ENCODE results near the gene MT1A.

DNA sequence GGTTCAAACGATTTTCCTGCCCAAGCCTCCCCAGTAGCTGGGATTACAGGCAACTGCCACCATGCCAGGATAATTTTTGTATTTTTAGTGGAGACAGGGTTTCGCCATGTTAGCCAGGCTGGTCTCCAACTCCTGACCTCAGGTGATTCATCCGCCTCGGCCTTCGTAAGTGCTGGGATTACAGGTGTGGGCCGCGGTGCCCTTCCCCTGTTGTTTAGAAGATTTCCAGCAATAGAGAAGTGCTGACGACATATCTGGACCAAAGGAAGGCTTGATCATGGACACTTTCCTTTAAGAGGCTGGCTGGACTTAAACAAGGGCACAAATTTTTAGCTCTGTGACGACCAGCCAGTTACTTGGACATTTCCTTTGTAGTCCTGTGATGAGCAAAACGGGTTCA is 7.3 kb upstream of the MT1A start:
- TF ChIP-seq POLR2A (IDR thresholded peaks at IDR 0.05) (no peak), POLR2AphosphoS5 (IDR thresholded peaks at IDR 0.05) (no peak)
- TF ChIP-seq, protein P1, sequence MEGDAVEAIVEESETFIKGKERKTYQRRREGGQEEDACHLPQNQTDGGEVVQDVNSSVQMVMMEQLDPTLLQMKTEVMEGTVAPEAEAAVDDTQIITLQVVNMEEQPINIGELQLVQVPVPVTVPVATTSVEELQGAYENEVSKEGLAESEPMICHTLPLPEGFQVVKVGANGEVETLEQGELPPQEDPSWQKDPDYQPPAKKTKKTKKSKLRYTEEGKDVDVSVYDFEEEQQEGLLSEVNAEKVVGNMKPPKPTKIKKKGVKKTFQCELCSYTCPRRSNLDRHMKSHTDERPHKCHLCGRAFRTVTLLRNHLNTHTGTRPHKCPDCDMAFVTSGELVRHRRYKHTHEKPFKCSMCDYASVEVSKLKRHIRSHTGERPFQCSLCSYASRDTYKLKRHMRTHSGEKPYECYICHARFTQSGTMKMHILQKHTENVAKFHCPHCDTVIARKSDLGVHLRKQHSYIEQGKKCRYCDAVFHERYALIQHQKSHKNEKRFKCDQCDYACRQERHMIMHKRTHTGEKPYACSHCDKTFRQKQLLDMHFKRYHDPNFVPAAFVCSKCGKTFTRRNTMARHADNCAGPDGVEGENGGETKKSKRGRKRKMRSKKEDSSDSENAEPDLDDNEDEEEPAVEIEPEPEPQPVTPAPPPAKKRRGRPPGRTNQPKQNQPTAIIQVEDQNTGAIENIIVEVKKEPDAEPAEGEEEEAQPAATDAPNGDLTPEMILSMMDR (IDR thresholded peaks at IDR 0.05), result no peak

All from breast epithelium (tissue), 3 donors.